Measurements from ENCODE around the gene WDPCP.

GRCh38 chr2:63192889-63193774 lies 395.1 kb downstream of the WDPCP start:
- TF ChIP-seq, protein P1, sequence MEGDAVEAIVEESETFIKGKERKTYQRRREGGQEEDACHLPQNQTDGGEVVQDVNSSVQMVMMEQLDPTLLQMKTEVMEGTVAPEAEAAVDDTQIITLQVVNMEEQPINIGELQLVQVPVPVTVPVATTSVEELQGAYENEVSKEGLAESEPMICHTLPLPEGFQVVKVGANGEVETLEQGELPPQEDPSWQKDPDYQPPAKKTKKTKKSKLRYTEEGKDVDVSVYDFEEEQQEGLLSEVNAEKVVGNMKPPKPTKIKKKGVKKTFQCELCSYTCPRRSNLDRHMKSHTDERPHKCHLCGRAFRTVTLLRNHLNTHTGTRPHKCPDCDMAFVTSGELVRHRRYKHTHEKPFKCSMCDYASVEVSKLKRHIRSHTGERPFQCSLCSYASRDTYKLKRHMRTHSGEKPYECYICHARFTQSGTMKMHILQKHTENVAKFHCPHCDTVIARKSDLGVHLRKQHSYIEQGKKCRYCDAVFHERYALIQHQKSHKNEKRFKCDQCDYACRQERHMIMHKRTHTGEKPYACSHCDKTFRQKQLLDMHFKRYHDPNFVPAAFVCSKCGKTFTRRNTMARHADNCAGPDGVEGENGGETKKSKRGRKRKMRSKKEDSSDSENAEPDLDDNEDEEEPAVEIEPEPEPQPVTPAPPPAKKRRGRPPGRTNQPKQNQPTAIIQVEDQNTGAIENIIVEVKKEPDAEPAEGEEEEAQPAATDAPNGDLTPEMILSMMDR (IDR thresholded peaks at IDR 0.05) = no peak
- no peak for TF ChIP-seq REST (IDR thresholded peaks at IDR 0.05; ENCODE audit: insufficient read depth in 1 of 2, low read depth in 2 of 2, low read length in 1 of 2)
- no peak for TF ChIP-seq POLR2AphosphoS5 (IDR thresholded peaks at IDR 0.05; ENCODE audit: low read depth, low read length)
- peak; percentile 56; the same call in 1 of the 2 replicates for TF ChIP-seq TCF7L2 (IDR thresholded peaks at IDR 0.05; ENCODE audit: low read depth, low read length)
